WERI-Rb-1 (cell line): ENCODE results near the gene SYNC.
A peak's percentile ranks its signal among the peaks of the same experiment; 100 is the strongest.
"Not testable (repeated sequence)": the region's sequence is repeated elsewhere in the genome, so short reads cannot be mapped to it uniquely, and the experiment has no call there.

ENCODE experiments used
- DNase-seq: peaks from one replicate; pipeline ENCODE4 v3.0.0-alpha.2; 2020
- H3K27ac ChIP-seq: fragments of 250-450 bp; sonication (Bioruptor Pico); 2 replicates; pipeline ENCODE4 v1.5.1; 2020; ENCODE audit warnings: mild to moderate bottlenecking, moderate library complexity
- H3K27me3 ChIP-seq: fragments of 250-450 bp; sonication (Bioruptor Pico); 2 replicates; pipeline ENCODE4 v1.5.1; 2021; ENCODE audit warnings: mild to moderate bottlenecking, low read depth, moderate library complexity; ENCODE audit not compliant: insufficient read depth, severe bottlenecking
- H3K36me3 ChIP-seq: fragments of 250-450 bp; sonication (Bioruptor Pico); 2 replicates; pipeline ENCODE4 v1.5.1; 2020; ENCODE audit warnings: mild to moderate bottlenecking, moderate library complexity
- H3K4me3 ChIP-seq: 2 replicates; pipeline ENCODE4 v1.5.1; 2011; ENCODE audit warnings: low read depth, mild to moderate bottlenecking, control low read depth, low read length
- H3K9me3 ChIP-seq: fragments of 250-450 bp; sonication (Bioruptor Pico); 2 replicates; pipeline ENCODE4 v1.5.1; 2021; ENCODE audit warnings: mild to moderate bottlenecking, moderate library complexity; ENCODE audit not compliant: severe bottlenecking
- CTCF ChIP-seq: IDR thresholded peaks from 2 replicates; pipeline ENCODE4 v1.5.1; 2011; ENCODE audit warnings: low read depth, mild to moderate bottlenecking, control low read depth, inconsistent platforms, low read length

The SYNC gene

GRCh38 chr1:32714277-32714676, 11.7 kb upstream of the SYNC start:
- Histone ChIP-seq H3K27me3 (no peaks in the 10 kb centered on the region), H3K4me3 (no peak overlapping the region), H3K27ac (no peak overlapping the region), H3K36me3 (no peaks in the 10 kb centered on the region), H3K9me3 (no peaks in the 10 kb centered on the region)
- TF ChIP-seq CTCF: no peak
- no peak for DNase-seq

- H3K27ac ChIP-seq: no peak overlapping the region
- no peaks in the 10 kb centered on the region for H3K27me3 ChIP-seq
- no peaks in the 10 kb centered on the region for H3K9me3 ChIP-seq
- DNase-seq: no peak
- H3K4me3 ChIP-seq: no peak overlapping the region
- no peak for TF ChIP-seq CTCF
- H3K36me3 ChIP-seq: no peaks in the 10 kb centered on the region
Measured at GRCh38 chr1:32713081-32713480, 10.5 kb upstream of the SYNC start.

- not testable (repeated sequence) for H3K36me3 ChIP-seq, H3K27me3 ChIP-seq, H3K27ac ChIP-seq, H3K4me3 ChIP-seq, H3K9me3 ChIP-seq, DNase-seq
Measured at GRCh38 chr1:32711221-32711620, 8.7 kb upstream of the SYNC start.

GRCh38 chr1:32709476-32709875, 6.9 kb upstream of the SYNC start:
- H3K4me3 ChIP-seq: no peak overlapping the region
- H3K27ac ChIP-seq: no peak overlapping the region
- no peaks in the 10 kb centered on the region for H3K27me3 ChIP-seq
- 0 out of 2 replicates have a peak, but pooled peaks have one; percentile 9 for TF ChIP-seq CTCF
- H3K9me3 ChIP-seq: no peaks in the 10 kb centered on the region
- no peaks in the 10 kb centered on the region for H3K36me3 ChIP-seq
- no peak for DNase-seq

- no peaks in the 10 kb centered on the region for H3K9me3 ChIP-seq
- no peak for DNase-seq
- no peaks in the 10 kb centered on the region for H3K36me3 ChIP-seq
- no peak for TF ChIP-seq CTCF
- no peak overlapping the region for H3K4me3 ChIP-seq
- H3K27me3 ChIP-seq: no peaks in the 10 kb centered on the region
- H3K27ac ChIP-seq: no peak overlapping the region
Measured at GRCh38 chr1:32709075-32709474, 6.5 kb upstream of the SYNC start.

GRCh38 chr1:32706491-32706890, 3.9 kb upstream of the SYNC start:
- no peaks in the 10 kb centered on the region for H3K36me3 ChIP-seq
- H3K4me3 ChIP-seq: no peak overlapping the region
- no peak for DNase-seq
- H3K27ac ChIP-seq: no peak overlapping the region
- no peak for TF ChIP-seq CTCF
- H3K9me3 ChIP-seq: no peaks in the 10 kb centered on the region
- no peaks in the 10 kb centered on the region for H3K27me3 ChIP-seq

- Histone ChIP-seq H3K27me3 (no peaks in the 10 kb centered on the region), H3K9me3 (no peaks in the 10 kb centered on the region), H3K36me3 (no peaks in the 10 kb centered on the region), H3K4me3 (no peak overlapping the region), H3K27ac (no peak overlapping the region)
- no peak for DNase-seq
- TF ChIP-seq CTCF: no peak
Measured at GRCh38 chr1:32705516-32705915, 2.9 kb upstream of the SYNC start.
